SK-N-SH treated with all-trans-retinoic acid at 6 μM for 48 hours (cell line): ENCODE data around the gene CFAP65.

Experiments
- ATAC-seq: fragments of 200-7000 bp; cut with Tn5 transposase; 3 replicates; pipeline ENCODE4 v1.9.1; 2020; ENCODE audit warnings: mild to moderate bottlenecking, moderate library complexity
- ARNTL ChIP-seq: fragments of 450-650 bp; formaldehyde crosslinking; IDR thresholded peaks from 2 replicates; pipeline ENCODE4 v1.5.0; 2020; ENCODE audit warnings: low read depth, mild to moderate bottlenecking, moderate library complexity, borderline replicate concordance
- BACH2 ChIP-seq: fragments of 250-450 bp; sonication (Bioruptor Pico); IDR thresholded peaks from 2 replicates; pipeline ENCODE4 v1.9.0; 2021; ENCODE audit warnings: mild to moderate bottlenecking, borderline replicate concordance
- CSDC2 ChIP-seq: fragments of 250-450 bp; sonication (Bioruptor Pico); IDR thresholded peaks from 2 replicates; pipeline ENCODE4 v1.5.0; 2020; ENCODE audit warnings: mild to moderate bottlenecking, moderate library complexity
- ESRRG ChIP-seq: fragments of 250-450 bp; sonication (Bioruptor Pico); IDR thresholded peaks from 2 replicates; pipeline ENCODE4 v1.6.1; 2021; ENCODE audit warnings: mild to moderate bottlenecking
- GLIS3 ChIP-seq: fragments of 250-450 bp; sonication (Bioruptor Pico); IDR thresholded peaks from 2 replicates; pipeline ENCODE4 v1.5.0; 2020; ENCODE audit warnings: mild to moderate bottlenecking, moderate library complexity
- ISL1 ChIP-seq: fragments of 250-450 bp; sonication (Bioruptor Pico); IDR thresholded peaks from 2 replicates; pipeline ENCODE4 v2.1.2; 2022; ENCODE audit warnings: mild to moderate bottlenecking, moderate library complexity
- OSR1 ChIP-seq: fragments of 250-450 bp; sonication (Bioruptor Pico); IDR thresholded peaks from 2 replicates; pipeline ENCODE4 v1.8.0; 2022; ENCODE audit warnings: moderate library complexity, mild to moderate bottlenecking, inconsistent platforms
- PPARA ChIP-seq: fragments of 250-450 bp; sonication (Bioruptor Pico); IDR thresholded peaks from 2 replicates; pipeline ENCODE4 v1.5.0; 2020; ENCODE audit warnings: mild to moderate bottlenecking, borderline replicate concordance
- RARB ChIP-seq: fragments of 250-450 bp; sonication (Bioruptor Pico); IDR thresholded peaks from 2 replicates; pipeline ENCODE4 v1.8.0; 2021; ENCODE audit warnings: mild to moderate bottlenecking, moderate library complexity
- SNAI2 ChIP-seq: fragments of 250-450 bp; sonication (Bioruptor Pico); IDR thresholded peaks from 2 replicates; pipeline ENCODE4 v1.5.0; 2020; ENCODE audit warnings: mild to moderate bottlenecking, moderate library complexity
- TCF4 ChIP-seq: fragments of 250-450 bp; sonication (Bioruptor Pico); IDR thresholded peaks from 2 replicates; pipeline ENCODE4 v1.8.0; 2021; ENCODE audit warnings: mild to moderate bottlenecking, moderate library complexity, borderline replicate concordance
- TOX ChIP-seq: fragments of 250-450 bp; sonication (Bioruptor Pico); IDR thresholded peaks from 2 replicates; pipeline ENCODE4 v1.8.0; 2021; ENCODE audit warnings: mild to moderate bottlenecking, moderate library complexity, borderline replicate concordance
- ZC3H10 ChIP-seq: fragments of 250-450 bp; sonication (Bioruptor Pico); IDR thresholded peaks from 2 replicates; pipeline ENCODE4 v1.5.1; 2021; ENCODE audit warnings: mild to moderate bottlenecking, moderate library complexity
- ZFP3 ChIP-seq: fragments of 250-450 bp; sonication (Bioruptor Pico); IDR thresholded peaks from 2 replicates; pipeline ENCODE4 v1.5.0; 2020; ENCODE audit warnings: mild to moderate bottlenecking, moderate library complexity
- ZFP30 ChIP-seq: fragments of 450-650 bp; formaldehyde crosslinking; IDR thresholded peaks from 2 replicates; pipeline ENCODE4 v1.5.0; 2022; ENCODE audit warnings: mild to moderate bottlenecking, moderate library complexity
- ZNF565 ChIP-seq: fragments of 450-650 bp; formaldehyde crosslinking; conservative IDR thresholded peaks from 2 replicates; pipeline ENCODE4 v1.5.0; 2020; ENCODE audit warnings: low read depth, mild to moderate bottlenecking, moderate library complexity
- ZNF70 ChIP-seq: fragments of 450-650 bp; formaldehyde crosslinking; IDR thresholded peaks from 2 replicates; pipeline ENCODE4 v1.5.0; 2020; ENCODE audit warnings: mild to moderate bottlenecking, moderate library complexity
- TF ChIP-seq, protein P1 (sequence below): fragments of 250-450 bp; sonication (Bioruptor Pico); IDR thresholded peaks from 2 replicates; pipeline ENCODE4 v1.5.1; 2020; ENCODE audit warnings: low read depth, mild to moderate bottlenecking, moderate library complexity
- TF ChIP-seq, protein P2 (sequence below): fragments of 250-450 bp; sonication (Bioruptor Pico); IDR thresholded peaks from 2 replicates; pipeline ENCODE4 v1.8.0; 2020; ENCODE audit warnings: mild to moderate bottlenecking, moderate library complexity, borderline replicate concordance
- TF ChIP-seq, protein P3 (sequence below): fragments of 250-450 bp; sonication (Bioruptor Pico); IDR thresholded peaks from 2 replicates; pipeline ENCODE4 v1.5.1; 2021; ENCODE audit warnings: mild to moderate bottlenecking, moderate library complexity
- TF ChIP-seq, protein P4 (sequence below): fragments of 250-450 bp; sonication (Bioruptor Pico); IDR thresholded peaks from 2 replicates; pipeline ENCODE4 v1.5.0; 2020; ENCODE audit warnings: mild to moderate bottlenecking, moderate library complexity

Gene CFAP65

DNA sequence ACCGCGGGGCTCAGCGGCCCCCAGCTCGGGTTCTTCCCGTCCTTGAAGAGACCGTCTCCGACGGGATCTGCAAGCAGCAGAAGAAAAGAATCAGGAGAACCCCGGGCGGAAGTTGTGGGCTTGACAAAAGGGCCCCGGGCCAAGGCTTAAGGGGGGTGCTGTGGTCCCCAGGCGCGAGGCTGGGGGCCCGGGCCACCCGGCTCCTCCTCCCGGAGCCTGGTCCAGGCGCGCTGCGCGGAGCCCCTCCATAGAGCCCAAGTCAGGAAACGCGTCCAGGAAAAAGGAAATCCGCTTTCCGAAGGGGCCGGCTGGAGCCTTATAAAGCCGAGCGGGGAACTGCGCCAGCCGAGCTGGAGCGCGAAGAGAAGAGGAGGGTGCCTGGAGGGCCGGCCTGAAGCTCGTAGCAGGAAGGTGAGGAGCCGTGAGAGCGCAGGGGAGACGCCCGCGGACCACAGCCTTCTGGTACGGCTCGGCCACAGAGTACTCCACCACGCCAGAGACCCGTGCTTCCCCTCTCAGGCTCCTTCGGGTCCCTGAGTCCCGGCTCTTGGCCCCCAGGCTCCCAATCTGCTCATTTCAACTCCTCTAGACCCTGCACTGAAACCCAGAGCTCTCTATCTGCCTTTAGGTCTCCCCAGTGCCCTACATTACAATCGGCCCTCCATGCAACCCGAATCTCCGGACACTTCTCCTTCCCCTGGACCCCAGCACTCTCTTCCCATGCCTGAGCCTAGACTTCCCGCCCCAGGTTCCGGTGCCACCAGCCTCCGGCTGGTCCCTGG is 56.9 kb downstream of the CFAP65 start:
- TF ChIP-seq TCF4 (CRISPR knock-in tag) (no peak), GLIS3 (CRISPR knock-in tag) (no peak), ISL1 (CRISPR knock-in tag) (no peak), ZC3H10 (CRISPR knock-in tag) (no peak), RARB (CRISPR knock-in tag) (no peak), ZNF70 (no peak), PPARA (no peak), CSDC2 (CRISPR knock-in tag) (no peak), ZFP30 (CRISPR knock-in tag) (no peak), ARNTL (no peak), ZNF565 (CRISPR knock-in tag) (no peak), BACH2 (CRISPR knock-in tag) (no peak)
- TF ChIP-seq, protein P1, sequence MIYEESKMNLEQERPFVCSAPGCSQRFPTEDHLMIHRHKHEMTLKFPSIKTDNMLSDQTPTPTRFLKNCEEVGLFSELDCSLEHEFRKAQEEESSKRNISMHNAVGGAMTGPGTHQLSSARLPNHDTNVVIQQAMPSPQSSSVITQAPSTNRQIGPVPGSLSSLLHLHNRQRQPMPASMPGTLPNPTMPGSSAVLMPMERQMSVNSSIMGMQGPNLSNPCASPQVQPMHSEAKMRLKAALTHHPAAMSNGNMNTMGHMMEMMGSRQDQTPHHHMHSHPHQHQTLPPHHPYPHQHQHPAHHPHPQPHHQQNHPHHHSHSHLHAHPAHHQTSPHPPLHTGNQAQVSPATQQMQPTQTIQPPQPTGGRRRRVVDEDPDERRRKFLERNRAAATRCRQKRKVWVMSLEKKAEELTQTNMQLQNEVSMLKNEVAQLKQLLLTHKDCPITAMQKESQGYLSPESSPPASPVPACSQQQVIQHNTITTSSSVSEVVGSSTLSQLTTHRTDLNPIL (CRISPR knock-in tag), result no peak
- TF ChIP-seq, protein P2, sequence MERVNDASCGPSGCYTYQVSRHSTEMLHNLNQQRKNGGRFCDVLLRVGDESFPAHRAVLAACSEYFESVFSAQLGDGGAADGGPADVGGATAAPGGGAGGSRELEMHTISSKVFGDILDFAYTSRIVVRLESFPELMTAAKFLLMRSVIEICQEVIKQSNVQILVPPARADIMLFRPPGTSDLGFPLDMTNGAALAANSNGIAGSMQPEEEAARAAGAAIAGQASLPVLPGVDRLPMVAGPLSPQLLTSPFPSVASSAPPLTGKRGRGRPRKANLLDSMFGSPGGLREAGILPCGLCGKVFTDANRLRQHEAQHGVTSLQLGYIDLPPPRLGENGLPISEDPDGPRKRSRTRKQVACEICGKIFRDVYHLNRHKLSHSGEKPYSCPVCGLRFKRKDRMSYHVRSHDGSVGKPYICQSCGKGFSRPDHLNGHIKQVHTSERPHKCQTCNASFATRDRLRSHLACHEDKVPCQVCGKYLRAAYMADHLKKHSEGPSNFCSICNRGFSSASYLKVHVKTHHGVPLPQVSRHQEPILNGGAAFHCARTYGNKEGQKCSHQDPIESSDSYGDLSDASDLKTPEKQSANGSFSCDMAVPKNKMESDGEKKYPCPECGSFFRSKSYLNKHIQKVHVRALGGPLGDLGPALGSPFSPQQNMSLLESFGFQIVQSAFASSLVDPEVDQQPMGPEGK (CRISPR knock-in tag), result no peak
- TF ChIP-seq, protein P3, sequence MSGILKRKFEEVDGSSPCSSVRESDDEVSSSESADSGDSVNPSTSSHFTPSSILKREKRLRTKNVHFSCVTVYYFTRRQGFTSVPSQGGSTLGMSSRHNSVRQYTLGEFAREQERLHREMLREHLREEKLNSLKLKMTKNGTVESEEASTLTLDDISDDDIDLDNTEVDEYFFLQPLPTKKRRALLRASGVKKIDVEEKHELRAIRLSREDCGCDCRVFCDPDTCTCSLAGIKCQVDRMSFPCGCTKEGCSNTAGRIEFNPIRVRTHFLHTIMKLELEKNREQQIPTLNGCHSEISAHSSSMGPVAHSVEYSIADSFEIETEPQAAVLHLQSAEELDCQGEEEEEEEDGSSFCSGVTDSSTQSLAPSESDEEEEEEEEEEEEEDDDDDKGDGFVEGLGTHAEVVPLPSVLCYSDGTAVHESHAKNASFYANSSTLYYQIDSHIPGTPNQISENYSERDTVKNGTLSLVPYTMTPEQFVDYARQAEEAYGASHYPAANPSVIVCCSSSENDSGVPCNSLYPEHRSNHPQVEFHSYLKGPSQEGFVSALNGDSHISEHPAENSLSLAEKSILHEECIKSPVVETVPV (CRISPR knock-in tag), result no peak
- peak; percentile 10 for ATAC-seq

DNA sequence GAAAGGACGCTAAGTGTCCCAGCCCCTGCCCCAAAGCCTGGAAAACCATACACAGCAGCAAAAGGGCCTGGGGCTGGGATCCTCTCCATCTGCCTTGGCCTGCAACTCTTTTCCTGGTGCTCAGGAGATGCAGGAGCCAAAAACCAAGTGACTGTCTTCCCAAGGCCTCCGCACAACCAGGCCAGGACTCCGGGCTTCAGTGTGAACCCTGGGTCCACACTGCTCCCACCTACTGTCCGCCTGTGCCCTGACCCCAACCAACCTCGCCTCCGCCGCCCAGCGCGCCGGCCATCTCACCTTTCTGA is 57.4 kb downstream of the CFAP65 start:
- no peak for ATAC-seq
- no peak for TF ChIP-seq CSDC2 (CRISPR knock-in tag)
- no peak for TF ChIP-seq ZFP3 (CRISPR knock-in tag)
- no peak for TF ChIP-seq ARNTL
- TF ChIP-seq ZC3H10 (CRISPR knock-in tag), result no peak
- no peak for TF ChIP-seq TOX (CRISPR knock-in tag)
- no peak for TF ChIP-seq RARB (CRISPR knock-in tag)
- TF ChIP-seq ZNF565 (CRISPR knock-in tag), result no peak
- TF ChIP-seq BACH2 (CRISPR knock-in tag), result no peak
- no peak for TF ChIP-seq ZFP30 (CRISPR knock-in tag)
- TF ChIP-seq SNAI2 (CRISPR knock-in tag), result no peak
- TF ChIP-seq TCF4 (CRISPR knock-in tag), result no peak
- TF ChIP-seq, protein P2 (CRISPR knock-in tag), result no peak
- no peak for TF ChIP-seq ESRRG (CRISPR knock-in tag)
- no peak for TF ChIP-seq PPARA
- TF ChIP-seq GLIS3 (CRISPR knock-in tag), result no peak
- no peak for TF ChIP-seq ZNF70
- no peak for TF ChIP-seq OSR1 (CRISPR knock-in tag)
- TF ChIP-seq, protein P4, sequence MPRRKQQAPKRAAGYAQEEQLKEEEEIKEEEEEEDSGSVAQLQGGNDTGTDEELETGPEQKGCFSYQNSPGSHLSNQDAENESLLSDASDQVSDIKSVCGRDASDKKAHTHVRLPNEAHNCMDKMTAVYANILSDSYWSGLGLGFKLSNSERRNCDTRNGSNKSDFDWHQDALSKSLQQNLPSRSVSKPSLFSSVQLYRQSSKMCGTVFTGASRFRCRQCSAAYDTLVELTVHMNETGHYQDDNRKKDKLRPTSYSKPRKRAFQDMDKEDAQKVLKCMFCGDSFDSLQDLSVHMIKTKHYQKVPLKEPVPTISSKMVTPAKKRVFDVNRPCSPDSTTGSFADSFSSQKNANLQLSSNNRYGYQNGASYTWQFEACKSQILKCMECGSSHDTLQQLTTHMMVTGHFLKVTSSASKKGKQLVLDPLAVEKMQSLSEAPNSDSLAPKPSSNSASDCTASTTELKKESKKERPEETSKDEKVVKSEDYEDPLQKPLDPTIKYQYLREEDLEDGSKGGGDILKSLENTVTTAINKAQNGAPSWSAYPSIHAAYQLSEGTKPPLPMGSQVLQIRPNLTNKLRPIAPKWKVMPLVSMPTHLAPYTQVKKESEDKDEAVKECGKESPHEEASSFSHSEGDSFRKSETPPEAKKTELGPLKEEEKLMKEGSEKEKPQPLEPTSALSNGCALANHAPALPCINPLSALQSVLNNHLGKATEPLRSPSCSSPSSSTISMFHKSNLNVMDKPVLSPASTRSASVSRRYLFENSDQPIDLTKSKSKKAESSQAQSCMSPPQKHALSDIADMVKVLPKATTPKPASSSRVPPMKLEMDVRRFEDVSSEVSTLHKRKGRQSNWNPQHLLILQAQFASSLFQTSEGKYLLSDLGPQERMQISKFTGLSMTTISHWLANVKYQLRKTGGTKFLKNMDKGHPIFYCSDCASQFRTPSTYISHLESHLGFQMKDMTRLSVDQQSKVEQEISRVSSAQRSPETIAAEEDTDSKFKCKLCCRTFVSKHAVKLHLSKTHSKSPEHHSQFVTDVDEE (CRISPR knock-in tag), result no peak
